Measurements from ENCODE around the gene EBI3. TPM values are rescaled to one million over a fixed set of nuclear protein-coding genes. Genes with fewer than 3 reads are reported as not detected.

EBI3 gene
- total and polyA plus RNA-seq, 2 of the 13 experiments (the other 11 are each of a cell fraction or from before 2014, with no cell fraction given), result 3.4 TPM; not detected in 1

GRCh38 chr19:4184718-4185352 is 44.5 kb upstream of the EBI3 start:
- Histone ChIP-seq H3K9me3 (ENCODE audit: low read length) (no peaks in the 10 kb centered on the region), H3K4me1 (ENCODE audit: insufficient read depth, low read length) (peaks cover 42% of the 10 kb centered on the region), H3K4me3 (replicated peaks in 1 of 3; ENCODE audit: insufficient read depth in 1 of 3, low read depth in 2 of 3, low read length in 3 of 3) (no peak overlapping the region), H4K20me1 (ENCODE audit: insufficient read depth, low read length) (no peaks in the 10 kb centered on the region), H3K4me2 (ENCODE audit: low read depth, low read length) (no peak overlapping the region), H3K36me3 (replicated peaks in 1 of 2; ENCODE audit: control insufficient read depth in 1 of 2, insufficient read depth in 2 of 2, low read length in 2 of 2) (no peaks in the 10 kb centered on the region), H3K27me3 (ENCODE audit: control insufficient read depth in 1 of 2, insufficient read depth in 2 of 2, low read length in 2 of 2) (no peaks in the 10 kb centered on the region; a peak in 1 of 5 replicates), H3K9ac (ENCODE audit: insufficient read depth, low read depth, low read length) (no peak overlapping the region), H3K27ac (ENCODE audit: extremely low read length, insufficient read depth, low read length) (no peak overlapping the region), H2AFZ (ENCODE audit: low read length) (no peak overlapping the region), H3K79me2 (ENCODE audit: insufficient read depth, low read length) (no peaks in the 10 kb centered on the region)
- intact Hi-C loops (cut with micrococcal nuclease; ENCODE audit: unreplicated experiment) (loop anchor here (5.0 kb wide), 1 partner anchor 43 kb away; no protein-coding TSS in a partner anchor), in situ Hi-C loops (cut with HindIII; ENCODE audit: extremely low pct_ligation_motif_present, low pct_unique_long_range_greater_than_20kb) (no loop called here)
- POLR2A ChIA-PET, result no interaction called here
- CTCF ChIA-PET (ENCODE audit: low intra/inter-chr PET ratio, low total read pairs), result no interaction called here
- BruUV-seq (replicated peaks), result no TSS peak
- ATAC-seq, result no peak
- 72% methylated on average over 2 of the region's 2 CpGs for WGBS (ENCODE audit: low lambda C conversion rate)
- DNase-seq (ENCODE audit: low spot score), result no peak
- FAIRE-seq, result no peak
- TF ChIP-seq ZNF563 (CRISPR knock-in tag; IDR thresholded peaks at IDR 0.05) (no peak), HHEX (CRISPR knock-in tag; IDR thresholded peaks at IDR 0.05) (no peak), HOXA7 (CRISPR knock-in tag; IDR thresholded peaks at IDR 0.05) (no peak), ZNF670 (CRISPR knock-in tag; IDR thresholded peaks at IDR 0.05; ENCODE audit: borderline replicate concordance) (no peak), SP2 (CRISPR knock-in tag; IDR thresholded peaks at IDR 0.05) (no peak), HDAC1 (CRISPR knock-in tag; IDR thresholded peaks at IDR 0.05) (no peak), ZNF687 (CRISPR knock-in tag; IDR thresholded peaks at IDR 0.05) (no peak), MIER3 (CRISPR knock-in tag; IDR thresholded peaks at IDR 0.05; ENCODE audit: borderline replicate concordance) (no peak), BORCS8-MEF2B (CRISPR knock-in tag; IDR thresholded peaks at IDR 0.05) (no peak), ZNF17 (CRISPR knock-in tag; IDR thresholded peaks at IDR 0.05) (no peak), ZNF710 (CRISPR knock-in tag; IDR thresholded peaks at IDR 0.05; ENCODE audit: borderline replicate concordance) (no peak), ZNF740 (CRISPR knock-in tag; IDR thresholded peaks at IDR 0.05) (no peak), ZNF30 (CRISPR knock-in tag; IDR thresholded peaks at IDR 0.05) (no peak), KMT2B (CRISPR knock-in tag; IDR thresholded peaks at IDR 0.05) (no peak)
